Measurements from ENCODE around the gene VWA8.

Gene VWA8

DNA sequence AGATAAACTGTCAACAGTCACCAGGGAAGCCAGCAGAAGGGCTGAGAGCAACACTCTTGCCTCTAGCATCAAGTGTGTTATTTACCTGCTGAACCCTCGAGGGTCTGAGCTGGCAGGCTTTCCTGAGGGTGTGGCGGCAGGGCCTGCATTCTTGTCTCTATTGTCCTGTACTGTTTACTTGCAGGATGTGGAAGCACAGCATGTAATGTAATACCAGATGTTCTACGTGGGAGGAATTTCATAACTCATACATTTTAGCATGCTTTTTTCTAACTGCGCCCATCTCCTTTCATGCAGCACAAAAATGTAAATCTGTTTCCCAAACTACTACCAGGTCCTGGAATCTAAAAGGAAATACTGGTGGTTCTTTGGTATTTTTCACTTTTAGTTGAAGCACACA lies 350.5 kb downstream of the VWA8 start:
- DNase-seq, result no peak

GRCh38 chr13:41609828-41610227 lies 351.1 kb downstream of the VWA8 start:
- DNase-seq, result no peak

DNA sequence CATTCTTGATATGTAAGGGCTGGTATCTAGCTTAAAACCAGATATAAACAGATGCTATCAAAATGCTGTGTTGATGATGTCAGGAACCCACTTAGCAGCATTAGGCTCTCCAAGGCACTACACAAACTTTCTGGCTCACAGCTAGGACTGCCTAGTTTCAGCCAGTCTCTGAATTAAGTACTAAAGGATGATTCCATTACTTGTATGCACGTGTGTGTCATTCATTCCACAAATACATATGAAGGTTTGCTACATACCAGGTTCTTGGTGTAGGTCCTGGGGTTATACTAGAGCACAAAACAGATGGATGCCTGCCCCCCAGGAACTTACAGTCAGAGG lies 352.1 kb downstream of the VWA8 start:
- no peak for DNase-seq

DNA sequence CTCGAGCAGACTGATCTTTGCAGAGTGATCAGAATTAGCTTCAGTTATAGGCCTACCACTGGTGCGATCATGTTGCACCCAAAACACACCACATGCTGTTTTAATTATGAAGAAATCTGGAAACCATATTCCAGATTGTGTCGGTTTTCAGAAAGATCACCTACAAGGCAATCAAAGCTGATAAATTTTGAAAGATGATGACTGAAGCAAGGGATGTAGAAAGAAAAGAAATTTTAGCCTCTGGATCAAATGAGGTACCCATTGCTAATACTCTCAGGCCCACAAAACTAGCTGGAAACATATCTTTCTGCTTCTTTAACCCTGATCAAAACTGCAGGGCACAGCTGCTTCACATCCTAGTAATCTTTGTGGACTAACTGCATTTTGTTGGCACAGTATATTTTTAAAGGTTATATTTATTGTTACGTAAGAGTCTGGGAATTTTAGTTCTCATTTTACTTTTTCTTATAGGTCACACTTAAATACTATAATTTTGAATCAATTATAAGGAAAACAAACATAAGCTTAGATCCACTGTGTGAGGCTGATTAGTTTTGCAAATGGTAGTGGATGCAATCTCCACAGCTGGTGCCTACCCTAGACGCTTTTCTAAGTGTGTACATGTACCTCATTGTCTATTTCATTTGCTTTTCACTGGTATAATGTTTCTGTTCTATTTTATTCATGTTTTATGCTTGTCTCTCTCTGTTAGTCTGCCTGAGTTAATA lies 352.6 kb downstream of the VWA8 start:
- no peak for DNase-seq

DNA sequence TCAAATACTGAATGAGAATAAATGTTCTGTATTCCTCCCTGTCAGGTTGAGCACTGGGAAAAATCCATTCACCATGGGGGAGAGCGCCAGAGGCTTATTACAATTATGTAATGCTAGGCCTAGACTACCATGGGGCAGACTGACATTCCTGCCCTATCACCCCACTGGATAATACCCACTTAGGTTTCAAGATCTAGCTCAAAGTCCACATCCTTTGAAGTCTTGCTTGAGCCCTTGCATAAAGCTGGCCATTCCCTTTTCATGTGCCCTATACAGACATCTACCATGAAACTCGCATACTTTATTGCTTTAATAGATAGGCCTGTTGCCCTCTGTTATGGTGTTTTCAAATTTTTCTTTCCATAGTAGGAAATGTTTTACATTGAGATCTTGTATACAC lies 354.3 kb downstream of the VWA8 start:
- DNase-seq, result no peak

DNA sequence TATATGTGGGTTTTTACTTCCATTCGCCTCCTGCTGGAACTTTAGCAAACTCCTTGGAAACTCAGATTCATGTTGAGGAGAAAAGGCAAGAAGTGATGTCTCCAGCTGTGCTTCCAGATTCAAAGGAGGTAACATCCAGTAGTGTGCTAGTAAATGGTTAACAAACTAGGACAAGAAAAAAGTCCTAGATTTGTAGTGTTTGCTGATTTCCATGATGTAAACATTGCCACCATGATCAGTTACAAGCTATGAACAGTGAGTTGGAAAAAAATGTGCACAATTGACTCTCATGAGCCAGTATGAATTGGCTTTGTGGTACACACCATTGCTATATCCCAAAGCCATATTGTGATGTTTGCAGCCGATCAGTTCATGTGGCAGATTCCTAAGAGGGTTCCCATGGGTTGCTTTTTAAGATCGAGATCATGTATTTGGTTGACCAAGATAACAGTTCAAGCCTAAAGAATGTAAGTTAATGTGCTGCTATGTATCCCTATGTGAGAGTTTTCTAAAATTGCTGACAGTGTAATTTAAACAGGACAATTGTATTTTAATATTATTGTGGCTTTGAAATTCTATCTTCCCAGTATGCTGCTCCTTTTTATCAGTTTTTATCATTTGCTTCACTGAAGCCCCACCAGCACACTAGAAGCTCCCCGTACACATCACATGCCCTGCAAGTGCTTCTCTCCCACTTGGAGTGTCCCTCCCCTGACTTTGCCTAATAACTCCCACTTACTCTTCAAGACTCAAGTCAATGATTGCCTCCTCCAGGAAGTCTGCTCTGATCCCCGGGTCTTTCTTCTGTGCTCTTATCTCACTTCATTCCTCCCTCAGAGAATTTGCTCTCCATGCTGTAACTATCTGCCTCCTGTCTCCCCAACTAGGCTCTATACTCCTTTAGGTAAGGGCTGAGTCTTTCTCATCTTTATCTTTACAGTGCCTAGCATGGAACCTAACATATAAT lies 355.3 kb downstream of the VWA8 start:
- DNase-seq, result no peak

DNA sequence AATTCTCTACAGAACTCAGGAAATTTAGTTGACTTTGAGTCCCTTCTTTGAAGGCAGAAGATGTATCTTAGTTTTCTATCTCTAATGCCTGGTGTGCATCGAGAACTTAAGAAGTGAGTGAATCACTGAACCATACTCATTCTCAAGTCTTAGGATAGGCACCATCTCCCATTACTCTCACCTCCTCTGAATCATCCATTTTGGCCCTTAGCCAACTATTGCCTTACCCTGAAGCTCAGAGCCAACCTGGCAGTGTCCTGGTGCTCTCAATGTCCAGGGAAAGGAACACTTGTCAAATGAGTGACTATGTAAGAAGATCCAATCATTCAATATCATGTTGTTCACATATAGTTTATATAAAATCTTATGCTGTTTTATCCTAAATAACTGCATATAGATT lies 357.0 kb downstream of the VWA8 start:
- no peak for DNase-seq

- DNase-seq, result no peak
Measured at GRCh38 chr13:41601718-41602445, 359.0 kb downstream of the VWA8 start.

DNA sequence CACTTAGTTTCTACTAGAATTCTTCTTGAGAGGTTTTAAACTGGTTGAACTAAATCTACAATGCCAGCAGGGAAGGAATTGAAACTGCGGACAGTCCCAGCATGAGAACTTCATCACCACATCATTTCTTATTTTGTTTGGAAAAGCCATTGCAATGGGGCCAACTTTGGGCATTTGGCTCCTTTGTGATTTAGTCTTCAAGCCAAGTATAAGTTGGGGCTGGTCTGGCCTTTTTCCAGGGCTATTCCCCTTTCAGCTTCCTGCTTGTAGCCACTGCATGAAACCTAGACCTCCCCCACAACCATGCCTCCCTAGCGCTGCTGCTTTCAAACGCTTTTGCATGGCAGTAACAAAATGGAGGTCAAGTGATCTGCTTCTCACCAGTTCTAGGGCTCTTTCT lies 361.3 kb downstream of the VWA8 start:
- no peak for DNase-seq

DNA sequence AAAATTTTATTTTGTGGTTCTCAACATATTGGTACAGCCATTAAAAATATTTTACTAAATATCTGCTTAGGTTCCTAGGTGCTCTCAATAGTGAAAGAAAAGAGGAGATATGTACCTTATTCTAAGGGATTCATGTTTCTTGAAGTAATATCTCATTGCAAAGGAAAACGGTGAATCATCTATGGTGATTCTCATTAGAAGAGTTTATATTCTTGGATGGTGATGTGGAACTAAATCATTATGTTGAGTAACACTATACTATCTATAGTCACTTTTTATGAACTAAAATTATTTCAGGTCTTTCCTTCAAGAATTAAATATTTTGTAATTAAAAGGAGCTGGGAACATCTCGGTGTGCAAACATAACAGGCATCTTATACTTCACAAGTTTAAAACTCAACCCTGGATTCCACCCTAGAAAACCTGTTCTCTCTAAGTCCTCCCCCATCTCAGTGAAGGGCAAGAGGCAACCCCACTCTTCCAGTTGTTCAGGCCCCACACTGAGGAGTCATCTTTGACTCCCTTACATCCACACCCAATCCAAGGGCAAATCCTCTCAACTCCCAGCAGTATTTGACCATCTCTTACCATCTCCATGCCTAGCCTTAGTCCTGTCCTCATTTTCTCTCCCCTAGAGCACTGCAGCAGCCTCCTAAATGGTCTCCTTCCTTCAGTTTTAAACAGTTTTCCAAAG lies 363.4 kb downstream of the VWA8 start:
- DNase-seq, result no peak

- no peak for DNase-seq
Measured at GRCh38 chr13:41596190-41596589, 364.7 kb downstream of the VWA8 start.

GRCh38 chr13:41595298-41595697 lies 365.6 kb downstream of the VWA8 start:
- no peak for DNase-seq

DNA sequence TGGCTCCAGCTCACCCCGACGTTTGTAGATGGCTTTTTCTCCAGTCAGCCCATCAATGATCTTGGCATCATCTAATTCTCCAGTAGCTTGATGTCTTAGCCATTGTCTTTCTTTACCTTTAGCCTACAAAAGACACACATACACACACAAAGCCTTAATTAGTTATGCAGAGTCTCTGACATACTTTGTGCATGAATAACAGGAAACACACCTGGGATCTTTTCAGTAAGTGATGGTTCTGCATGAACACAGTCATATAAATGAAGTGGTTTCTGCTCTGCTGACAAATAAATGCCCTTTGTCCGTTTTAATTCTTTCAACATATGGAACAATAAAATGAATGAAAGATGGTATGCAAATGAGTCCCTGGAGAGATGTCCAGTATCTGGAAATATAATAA lies 370.3 kb downstream of the VWA8 start:
- DNase-seq, result no peak

DNA sequence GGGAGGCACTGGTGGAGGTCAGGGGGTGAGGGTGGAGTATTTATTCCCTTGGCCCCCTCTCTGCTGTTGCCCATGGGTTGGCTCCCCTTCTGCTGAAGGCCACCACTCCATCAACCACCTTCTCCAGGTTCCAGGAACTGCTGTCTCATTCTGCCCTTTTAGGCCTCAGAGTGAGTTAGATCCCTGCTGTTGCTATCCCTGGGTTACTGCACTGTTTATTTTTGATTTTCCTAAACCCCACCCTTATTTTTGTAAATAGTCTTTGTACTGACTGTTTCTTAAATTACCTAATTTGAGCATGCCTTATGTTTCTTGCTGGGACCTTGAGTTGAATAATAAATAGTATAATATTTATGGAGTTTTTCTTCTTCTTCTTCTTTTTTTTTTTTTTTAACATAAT lies 370.8 kb downstream of the VWA8 start:
- no peak for DNase-seq

DNA sequence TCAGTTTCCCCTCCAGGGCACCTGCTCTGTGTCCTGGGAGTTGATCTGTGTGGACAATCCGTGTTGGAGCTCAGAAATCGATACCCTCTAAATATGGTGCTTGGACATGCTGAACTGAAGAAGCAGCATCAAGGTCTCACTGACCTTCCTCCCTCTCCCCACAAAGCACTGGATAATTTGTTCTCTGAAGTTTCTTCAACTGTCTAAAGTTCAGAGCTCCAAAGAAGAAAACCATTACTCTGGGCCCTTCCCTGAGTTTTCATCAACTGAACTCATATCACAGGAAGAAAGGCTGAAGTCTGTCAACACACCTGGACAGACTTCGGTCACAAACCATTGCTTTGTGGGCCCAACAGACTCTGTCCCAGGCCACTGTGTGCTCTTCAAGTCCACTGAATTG lies 371.5 kb downstream of the VWA8 start:
- no peak for DNase-seq

GRCh38 chr13:41588899-41589298 lies 372.0 kb downstream of the VWA8 start:
- no peak for DNase-seq

GRCh38 chr13:41588448-41588847 lies 372.5 kb downstream of the VWA8 start:
- DNase-seq, result no peak

GRCh38 chr13:41587490-41587889 lies 373.4 kb downstream of the VWA8 start:
- peak; percentile 30 for DNase-seq

GRCh38 chr13:41586216-41586615 lies 374.7 kb downstream of the VWA8 start:
- no peak for DNase-seq

GRCh38 chr13:41582027-41582463 lies 378.9 kb downstream of the VWA8 start:
- DNase-seq, result no peak

- no peak for DNase-seq
Measured at GRCh38 chr13:41580345-41580744, 380.6 kb downstream of the VWA8 start.

GRCh38 chr13:41579881-41580280 lies 381.0 kb downstream of the VWA8 start:
- DNase-seq, result no peak

GRCh38 chr13:41579168-41579567 lies 381.7 kb downstream of the VWA8 start:
- no peak for DNase-seq
